Osteoblast (primary cell): ENCODE measurements around the gene PRPF40A. TPM values are rescaled to one million over a fixed set of nuclear protein-coding genes. Genes with fewer than 3 reads are reported as not detected.

Source experiments
- DNase-seq: peaks from one replicate; pipeline ENCODE4 v3.0.0; 2011; ENCODE audit warnings: low spot score, mixed read lengths; ENCODE audit not compliant: insufficient read length; ENCODE audit errors: missing footprints
- H2AFZ ChIP-seq: 2 replicates; pipeline ENCODE4 v1.6.0; 2011; ENCODE audit warnings: mild to moderate bottlenecking, low read length
- H3K27ac ChIP-seq: 2 replicates; pipeline ENCODE4 v1.5.1; 2011; ENCODE audit warnings: mild to moderate bottlenecking, low read depth, low read length, moderate library complexity
- H3K27me3 ChIP-seq: 2 replicates; pipeline ENCODE4 v1.6.0; 2012; ENCODE audit warnings: mild to moderate bottlenecking, control low read depth, inconsistent platforms, low read length, moderate library complexity; ENCODE audit not compliant: insufficient read depth
- H3K36me3 ChIP-seq: 2 replicates; pipeline ENCODE4 v1.5.1; 2011; ENCODE audit warnings: mild to moderate bottlenecking, low read length, control low read depth, moderate library complexity; ENCODE audit not compliant: insufficient read depth
- H3K4me1 ChIP-seq: 2 replicates; pipeline ENCODE4 v1.5.1; 2011; ENCODE audit warnings: mild to moderate bottlenecking, low read length, control low read depth, moderate library complexity; ENCODE audit not compliant: insufficient read depth
- H3K4me2 ChIP-seq: 2 replicates; pipeline ENCODE4 v1.6.0; 2011; ENCODE audit warnings: mild to moderate bottlenecking, low read length; ENCODE audit not compliant: insufficient read depth
- H3K4me3 ChIP-seq: fragments of 200-600 bp; sonication (generic); 3 replicates; pipeline ENCODE4 v1.5.1; 2012; ENCODE audit warnings: mild to moderate bottlenecking, low read length, inconsistent platforms; ENCODE audit not compliant: insufficient read depth
- H3K79me2 ChIP-seq: 2 replicates; pipeline ENCODE4 v1.6.0; 2012; ENCODE audit warnings: mild to moderate bottlenecking, low read length, control low read depth, inconsistent platforms; ENCODE audit not compliant: insufficient read depth
- H3K9me3 ChIP-seq: 2 replicates; pipeline ENCODE4 v1.5.1; 2011; ENCODE audit warnings: low read depth, low read length, control low read depth
- H4K20me1 ChIP-seq: 2 replicates; pipeline ENCODE4 v1.6.0; 2012; ENCODE audit warnings: mild to moderate bottlenecking, low read length, control low read depth; ENCODE audit not compliant: insufficient read depth
- total RNA-seq: library from RNA; depleted of rRNA; stranded (reverse); fragments of >200 nt; gene quantifications from 2 replicates; pipeline ENCODE4 v1.2.3, GENCODE V29; 2012
- TF ChIP-seq, protein P1 (sequence below): IDR thresholded peaks from 2 replicates; pipeline ENCODE4 v1.5.1; 2011; ENCODE audit warnings: mild to moderate bottlenecking, low read depth, low read length, moderate library complexity; ENCODE audit errors: extremely low read depth

Gene PRPF40A
- total RNA-seq, 1 donor: 109 TPM

DNA sequence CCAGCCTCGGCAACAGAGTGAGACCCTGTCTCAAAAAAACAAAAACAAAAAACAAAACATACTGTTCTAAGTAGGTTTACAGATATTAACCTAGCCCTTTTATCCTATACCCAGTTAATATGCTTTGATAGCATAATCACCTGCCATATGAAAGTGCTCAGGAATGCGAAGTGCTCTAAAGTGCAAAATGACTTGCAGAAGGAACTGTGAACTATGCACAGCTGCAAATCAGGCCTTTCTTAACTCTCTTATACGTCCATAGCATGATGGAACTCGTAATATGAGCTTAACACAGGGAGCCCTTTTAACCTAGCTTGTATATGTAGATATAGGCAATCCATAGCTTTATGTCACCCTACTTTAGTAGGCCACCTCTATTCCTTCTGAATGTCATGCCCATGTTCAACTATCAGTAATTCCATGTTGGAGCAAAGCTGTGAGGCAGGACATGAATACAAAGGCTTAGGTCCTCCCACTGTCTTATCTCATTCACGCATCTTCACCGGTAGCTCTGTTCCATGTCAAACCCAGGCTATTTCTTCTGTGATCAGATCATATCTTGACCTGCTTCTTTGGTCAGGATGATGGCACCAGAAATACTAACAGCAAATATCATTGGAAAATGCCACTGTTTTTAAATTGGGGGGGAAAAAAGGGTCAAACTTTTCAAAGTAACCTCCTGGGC lies 72.9 kb downstream of the PRPF40A start:
- Histone ChIP-seq H3K4me2 (no peak overlapping the region), H3K4me3 (no peak overlapping the region), H3K9me3 (no peaks in the 10 kb centered on the region), H3K4me1 (peaks cover 17% of the 10 kb centered on the region), H3K36me3 (peaks cover 29% of the 10 kb centered on the region), H4K20me1 (no peaks in the 10 kb centered on the region), H3K79me2 (no peaks in the 10 kb centered on the region), H3K27me3 (no peaks in the 10 kb centered on the region), H3K27ac (no peak overlapping the region), H2AFZ (no peak overlapping the region)
- DNase-seq: no peak
- TF ChIP-seq, protein P1, sequence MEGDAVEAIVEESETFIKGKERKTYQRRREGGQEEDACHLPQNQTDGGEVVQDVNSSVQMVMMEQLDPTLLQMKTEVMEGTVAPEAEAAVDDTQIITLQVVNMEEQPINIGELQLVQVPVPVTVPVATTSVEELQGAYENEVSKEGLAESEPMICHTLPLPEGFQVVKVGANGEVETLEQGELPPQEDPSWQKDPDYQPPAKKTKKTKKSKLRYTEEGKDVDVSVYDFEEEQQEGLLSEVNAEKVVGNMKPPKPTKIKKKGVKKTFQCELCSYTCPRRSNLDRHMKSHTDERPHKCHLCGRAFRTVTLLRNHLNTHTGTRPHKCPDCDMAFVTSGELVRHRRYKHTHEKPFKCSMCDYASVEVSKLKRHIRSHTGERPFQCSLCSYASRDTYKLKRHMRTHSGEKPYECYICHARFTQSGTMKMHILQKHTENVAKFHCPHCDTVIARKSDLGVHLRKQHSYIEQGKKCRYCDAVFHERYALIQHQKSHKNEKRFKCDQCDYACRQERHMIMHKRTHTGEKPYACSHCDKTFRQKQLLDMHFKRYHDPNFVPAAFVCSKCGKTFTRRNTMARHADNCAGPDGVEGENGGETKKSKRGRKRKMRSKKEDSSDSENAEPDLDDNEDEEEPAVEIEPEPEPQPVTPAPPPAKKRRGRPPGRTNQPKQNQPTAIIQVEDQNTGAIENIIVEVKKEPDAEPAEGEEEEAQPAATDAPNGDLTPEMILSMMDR: no peak

GRCh38 chr2:152638590-152638989 lies 78.7 kb downstream of the PRPF40A start:
- H3K27me3 ChIP-seq: no peaks in the 10 kb centered on the region
- no peak for DNase-seq
- no peak overlapping the region for H3K4me2 ChIP-seq
- no peaks in the 10 kb centered on the region for H3K4me1 ChIP-seq
- TF ChIP-seq, protein P1: no peak
- H3K36me3 ChIP-seq: peaks cover 18% of the 10 kb centered on the region
- no peak overlapping the region for H3K27ac ChIP-seq
- H3K79me2 ChIP-seq: no peaks in the 10 kb centered on the region
- no peaks in the 10 kb centered on the region for H3K9me3 ChIP-seq
- no peak overlapping the region for H2AFZ ChIP-seq
- no peaks in the 10 kb centered on the region for H4K20me1 ChIP-seq
- H3K4me3 ChIP-seq: no peak overlapping the region

- H3K79me2 ChIP-seq: no peaks in the 10 kb centered on the region
- H3K36me3 ChIP-seq: peaks cover 15% of the 10 kb centered on the region
- H4K20me1 ChIP-seq: no peaks in the 10 kb centered on the region
- no peak overlapping the region for H3K27ac ChIP-seq
- TF ChIP-seq, protein P1: no peak
- no peaks in the 10 kb centered on the region for H3K9me3 ChIP-seq
- H3K4me1 ChIP-seq: no peaks in the 10 kb centered on the region
- H3K4me2 ChIP-seq: no peak overlapping the region
- H3K4me3 ChIP-seq: no peak overlapping the region
- no peak for DNase-seq
- no peaks in the 10 kb centered on the region for H3K27me3 ChIP-seq
- no peak overlapping the region for H2AFZ ChIP-seq
Observed at GRCh38 chr2:152638056-152638455, 79.2 kb downstream of the PRPF40A start.

DNA sequence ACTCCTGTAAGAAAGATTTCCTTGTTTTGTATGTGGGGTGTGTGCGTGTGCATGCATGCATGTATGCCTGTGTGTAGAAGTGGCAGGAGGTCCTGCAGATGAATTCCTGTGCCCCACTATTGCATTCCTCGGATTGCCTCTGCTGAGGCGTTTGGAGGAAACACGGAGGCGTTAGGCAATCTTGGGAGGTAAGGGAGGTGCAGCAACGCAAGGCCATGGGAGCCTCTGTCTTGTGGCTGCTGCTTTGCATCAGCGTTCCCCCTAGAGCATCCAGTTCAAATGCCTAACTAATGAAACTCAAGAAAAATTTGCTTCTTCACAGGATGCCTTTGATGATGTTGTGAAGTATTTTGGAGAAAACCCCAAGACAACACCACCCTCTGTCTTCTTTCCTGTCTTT lies 80.0 kb downstream of the PRPF40A start:
- TF ChIP-seq, protein P1: no peak
- Histone ChIP-seq H3K4me2 (no peak overlapping the region), H3K4me1 (no peaks in the 10 kb centered on the region), H2AFZ (no peak overlapping the region), H4K20me1 (no peaks in the 10 kb centered on the region), H3K36me3 (peaks cover 15% of the 10 kb centered on the region), H3K79me2 (no peaks in the 10 kb centered on the region), H3K27ac (no peak overlapping the region), H3K4me3 (no peak overlapping the region), H3K9me3 (no peaks in the 10 kb centered on the region), H3K27me3 (no peaks in the 10 kb centered on the region)
- DNase-seq: no peak
